HCT116 (cell line): ENCODE measurements around the gene OSBPL10. TPM values are rescaled to one million over a fixed set of nuclear protein-coding genes. Genes with fewer than 3 reads are reported as not detected.

Source experiments
- ATAC-seq: fragments of 200-7000 bp; cut with Tn5 transposase; 2 replicates; pipeline ENCODE4 v1.9.1; 2020; ENCODE audit warnings: mild to moderate bottlenecking, moderate library complexity
- BruUV-seq: library from RNA; stranded (reverse); fragments of 400-500 nt; replicated peaks from 2 replicates; lab custom pipeline; 2021; lab: Mats Ljungman, UMichigan
- CTCF ChIA-PET: fragments of 300-600 bp; sonication (Branson Sonifier 250); formaldehyde crosslinking; loops from one replicate; lab custom pipeline; 2021; ENCODE audit warnings: antibody characterized with exemption; lab: Charles Lee
- POLR2A ChIA-PET: fragments of 300-600, 350-600 bp; sonication (Branson Sonifier 250); formaldehyde crosslinking; loops from one replicate; lab custom pipeline; 2021; ENCODE audit warnings: antibody characterized with exemption; lab: Charles Lee
- RAD21 ChIA-PET, 2 experiments: fragments of 300-600 bp; sonication (Branson Sonifier 250); formaldehyde crosslinking; loops; one replicate each; lab custom pipeline; 2023; ENCODE audit warnings: low total read pairs in 2 of 2; ENCODE audit not compliant: uncharacterized antibody in 2 of 2, unreplicated experiment in 2 of 2, low non-redundant PET in 1 of 2; lab: Charles Lee
- DNase-seq: peaks from one replicate; pipeline ENCODE4 v3.0.0-alpha.2; 2010; ENCODE audit warnings: low read depth, low spot score
- H2AFZ ChIP-seq: fragments of 200-600 bp; shearing (Covaris generic), sonication (generic); 2 replicates; pipeline ENCODE4 v1.6.1; 2017; ENCODE audit warnings: low read depth, mixed run types, mixed read lengths, antibody characterized with exemption, low read length; ENCODE audit not compliant: poor library complexity, severe bottlenecking
- H3K27ac ChIP-seq: 2 replicates; pipeline ENCODE4 v1.5.1; 2012; ENCODE audit warnings: low read depth, low read length
- H3K27me3 ChIP-seq: fragments of 200-600 bp; sonication (generic); 2 replicates; pipeline ENCODE4 v1.6.1; 2016; ENCODE audit warnings: mixed run types, low read length, mixed read lengths; ENCODE audit not compliant: insufficient read depth
- H3K36me3 ChIP-seq, 2 experiments: fragments of 200-500 bp in 1 of 2; fragments of 200-600 bp in 1 of 2; sonication (Bioruptor generic) in 1 of 2; sonication (generic) in 1 of 2; 2 replicates each; pipeline versions ENCODE4 v1.5.1 to v1.6.1; 2014 to 2016; ENCODE audit warnings: low read length in 2 of 2, inconsistent platforms in 1 of 2, mixed read lengths in 1 of 2, mixed run types in 1 of 2; ENCODE audit not compliant: insufficient read depth in 2 of 2, control insufficient read depth in 1 of 2
- H3K4me1 ChIP-seq, 2 experiments: fragments of 200-600 bp in 1 of 2; sonication (generic) in 1 of 2; 2 replicates each; pipeline versions ENCODE4 v1.5.1 to v1.6.1; 2012 to 2017; ENCODE audit warnings: low read length in 2 of 2, inconsistent platforms in 1 of 2, mild to moderate bottlenecking in 1 of 2, mixed read lengths in 1 of 2, mixed run types in 1 of 2, moderate library complexity in 1 of 2; ENCODE audit not compliant: insufficient read depth in 2 of 2, control insufficient read depth in 1 of 2
- H3K4me2 ChIP-seq: fragments of 200-600 bp; sonication (generic); 2 replicates; pipeline ENCODE4 v1.6.1; 2017; ENCODE audit warnings: mixed run types, low read length, mixed read lengths
- H3K4me3 ChIP-seq, 2 experiments: fragments of 200-600 bp in 1 of 2; sonication (generic) in 1 of 2; replicated peaks in 1 of 2; 2 replicates each; pipeline ENCODE4 v1.5.1; 2011 to 2016; ENCODE audit warnings: low read length in 2 of 2, control low read depth in 1 of 2, low read depth in 1 of 2, mild to moderate bottlenecking in 1 of 2, mixed read lengths in 1 of 2, mixed run types in 1 of 2
- H3K79me2 ChIP-seq: fragments of 200-600 bp; sonication (generic); 2 replicates; pipeline ENCODE4 v1.6.1; 2017; ENCODE audit warnings: mild to moderate bottlenecking, mixed run types, low read length, moderate library complexity, mixed read lengths; ENCODE audit not compliant: insufficient read depth
- H3K9ac ChIP-seq: fragments of 200-600 bp; sonication (generic); 2 replicates; pipeline ENCODE4 v1.6.1; 2016; ENCODE audit warnings: low read length, mixed read lengths
- H3K9me2 ChIP-seq: fragments of 200-600 bp; sonication (generic), shearing (Covaris generic); 2 replicates; pipeline ENCODE4 v1.6.1; 2017; ENCODE audit warnings: mixed run types, mild to moderate bottlenecking, moderate library complexity; ENCODE audit not compliant: insufficient read depth
- H3K9me3 ChIP-seq, 2 experiments: fragments of 200-500 bp in 1 of 2; fragments of 200-600 bp in 1 of 2; sonication (Bioruptor generic) in 1 of 2; sonication (generic) in 1 of 2; 2 replicates each; pipeline ENCODE4 v1.6.1; 2014 to 2017; ENCODE audit warnings: low read length in 2 of 2, mixed read lengths in 2 of 2, inconsistent platforms in 1 of 2, low read depth in 1 of 2, mild to moderate bottlenecking in 1 of 2, mixed run types in 1 of 2, moderate library complexity in 1 of 2; ENCODE audit not compliant: control insufficient read depth in 1 of 2, insufficient read depth in 1 of 2
- H4K20me1 ChIP-seq: fragments of 200-600 bp; sonication (generic), shearing (Covaris generic); 2 replicates; pipeline ENCODE4 v1.6.1; 2017; ENCODE audit warnings: mixed run types, mild to moderate bottlenecking, moderate library complexity; ENCODE audit not compliant: insufficient read depth
- CBX3 ChIP-seq: IDR thresholded peaks from 2 replicates; pipeline ENCODE4 v1.6.1; 2012; ENCODE audit warnings: low read depth
- SIN3A ChIP-seq: IDR thresholded peaks from 2 replicates; pipeline ENCODE4 v1.6.1; 2012; ENCODE audit warnings: low read depth
- SRF ChIP-seq: IDR thresholded peaks from 2 replicates; pipeline ENCODE4 v1.6.1; 2012; ENCODE audit warnings: low read depth
- TCF7L2 ChIP-seq: IDR thresholded peaks from 2 replicates; pipeline ENCODE4 v1.7.0; 2011; ENCODE audit warnings: borderline replicate concordance, inconsistent platforms; ENCODE audit not compliant: insufficient read depth, insufficient read length; ENCODE audit errors: extremely low read depth
- ZNF274 ChIP-seq: fragments of 200-500 bp; sonication (Bioruptor generic); IDR thresholded peaks from 2 replicates; pipeline ENCODE4 v1.6.1; 2014; ENCODE audit warnings: mild to moderate bottlenecking, low read depth, low read length, inconsistent platforms
- intact Hi-C: fragments of 100-400 bp; cut with micrococcal nuclease; formaldehyde crosslinking; loops from 2 replicates; pipeline ENCODE4 v1.10.0; 2022
- total RNA-seq: library from RNA; stranded (reverse); gene quantifications from one replicate; pipeline ENCODE4 v1.2.1, GENCODE V29; 2021; ENCODE audit not compliant: unreplicated experiment
- TF ChIP-seq, protein P1 (sequence below): IDR thresholded peaks from 2 replicates; pipeline ENCODE4 v1.6.1; 2012

The OSBPL10 gene
- total RNA-seq, 1 experiment from 2014 or later: 25.8 TPM

DNA sequence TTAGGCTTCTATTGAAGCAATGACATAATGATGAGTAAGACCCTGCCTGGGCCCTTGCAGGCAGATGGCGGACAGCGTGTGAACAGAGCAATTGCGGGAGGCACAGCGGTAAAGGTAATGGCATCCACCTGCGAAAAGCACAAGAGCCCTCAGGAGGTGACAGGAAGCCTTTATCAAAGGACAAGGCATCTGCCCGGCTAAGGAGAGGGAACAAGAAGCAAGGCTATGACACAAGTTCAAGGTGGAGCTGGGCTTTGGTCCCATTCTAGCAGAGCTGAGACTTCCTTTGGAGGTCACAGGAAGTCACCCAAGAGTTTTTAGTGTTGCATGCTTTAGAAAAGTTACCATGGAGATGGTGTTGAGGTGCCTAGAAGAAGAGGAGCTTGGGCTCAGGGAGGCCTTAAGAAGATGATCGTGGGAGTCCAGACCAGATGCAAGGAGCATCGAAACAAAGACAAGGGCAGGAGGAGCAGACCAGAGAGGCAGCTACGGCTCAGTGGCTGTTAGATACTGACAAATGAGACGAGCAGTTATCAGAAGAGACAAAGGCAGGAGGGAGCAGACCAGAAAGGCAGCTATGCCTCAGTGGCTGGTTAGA lies 34.5 kb downstream of the OSBPL10 start:
- Histone ChIP-seq H3K27ac (no peak overlapping the region), H3K36me3 (no peaks in the 10 kb centered on the region), H3K4me3 (no peak overlapping the region), H3K27me3 (no peaks in the 10 kb centered on the region), H3K9me2 (no peaks in the 10 kb centered on the region), H3K4me2 (no peak overlapping the region), H3K9me3 (no peaks in the 10 kb centered on the region), H3K79me2 (no peaks in the 10 kb centered on the region; the same call in 1 of the 2 replicates), H3K9ac (no peak overlapping the region), H3K4me1 (peaks cover 0 to 3% of the 10 kb centered on the region in 2 experiments; a peak in 2 of 4 replicates), H2AFZ (no peak overlapping the region), H4K20me1 (no peaks in the 10 kb centered on the region)
- ChIA-PET CTCF (no interaction called here), POLR2A (no interaction called here), RAD21 (no interaction called here)
- no TSS peak for BruUV-seq
- no peak for ATAC-seq
- DNase-seq: no peak
- intact Hi-C loops: no loop called here
- TF ChIP-seq SRF (no peak), SIN3A (no peak), ZNF274 (no peak), TCF7L2 (no peak), CBX3 (no peak)
- TF ChIP-seq, protein P1, sequence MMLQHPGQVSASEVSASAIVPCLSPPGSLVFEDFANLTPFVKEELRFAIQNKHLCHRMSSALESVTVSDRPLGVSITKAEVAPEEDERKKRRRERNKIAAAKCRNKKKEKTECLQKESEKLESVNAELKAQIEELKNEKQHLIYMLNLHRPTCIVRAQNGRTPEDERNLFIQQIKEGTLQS: no peak

DNA sequence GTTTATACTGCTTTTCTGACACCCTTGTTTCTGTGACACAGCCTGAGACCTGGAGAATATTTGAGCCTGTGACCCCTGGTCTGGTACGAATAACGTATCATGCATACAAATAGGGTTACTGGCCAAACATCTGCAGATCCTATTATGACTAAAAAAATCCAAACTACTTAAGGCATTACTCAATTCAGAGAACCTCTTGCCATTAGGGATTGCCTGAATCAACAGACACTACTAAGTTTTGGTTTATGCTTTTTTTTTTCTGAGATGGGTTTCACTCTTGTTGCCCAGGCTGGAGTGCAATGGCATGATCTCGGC lies 35.4 kb downstream of the OSBPL10 start:
- Histone ChIP-seq H3K9ac (no peak overlapping the region), H3K9me3 (no peaks in the 10 kb centered on the region), H3K4me2 (no peak overlapping the region), H3K4me3 (no peak overlapping the region), H3K36me3 (no peaks in the 10 kb centered on the region), H3K4me1 (peaks cover 2 to 3% of the 10 kb centered on the region in 2 experiments; a peak in 2 of 4 replicates), H3K9me2 (no peaks in the 10 kb centered on the region), H2AFZ (no peak overlapping the region), H3K27ac (no peak overlapping the region), H3K27me3 (no peaks in the 10 kb centered on the region), H3K79me2 (no peaks in the 10 kb centered on the region), H4K20me1 (no peaks in the 10 kb centered on the region)
- intact Hi-C loops: no loop called here
- BruUV-seq: no TSS peak
- no peak for ATAC-seq
- TF ChIP-seq, protein P1: no peak
- CTCF ChIA-PET: no interaction called here
- POLR2A ChIA-PET: no interaction called here
- RAD21 ChIA-PET: no interaction called here
- DNase-seq: no peak
